A549 (cell line): ENCODE results near the gene TBC1D24.

Source experiments
- CBX2 ChIP-seq: fragments of 200-600 bp; sonication (generic); IDR thresholded peaks from 2 replicates; pipeline ENCODE4 v1.6.1; 2016; ENCODE audit warnings: low read depth, mild to moderate bottlenecking, borderline replicate concordance
- CBX8 ChIP-seq: fragments of 200-600 bp; sonication (generic); IDR thresholded peaks from 2 replicates; pipeline ENCODE4 v1.6.1; 2016
- GATA3 ChIP-seq: IDR thresholded peaks from 2 replicates; pipeline ENCODE4 v1.6.1; 2012; ENCODE audit warnings: borderline replicate concordance
- POLR2A ChIP-seq: IDR thresholded peaks from 2 replicates; pipeline ENCODE4 v1.6.1; 2012; ENCODE audit warnings: mild to moderate bottlenecking, low read length
- POLR2AphosphoS2 ChIP-seq: conservative IDR thresholded peaks from 2 replicates; pipeline ENCODE4 v1.6.1; 2012; ENCODE audit warnings: low read length, improper control_type of control experiment, inconsistent platforms
- RAD21 ChIP-seq, 2 experiments: fragments of >200 bp in 1 of 2; sonication (Bioruptor Twin) in 1 of 2; formaldehyde crosslinking in 1 of 2; IDR thresholded peaks in 1 of 2; conservative IDR thresholded peaks in 1 of 2; 2 replicates in 1 of 2; 3 replicates in 1 of 2; pipeline ENCODE4 v1.6.1; 2012 to 2018; ENCODE audit warnings: inconsistent platforms in 1 of 2
- TF ChIP-seq, protein P1 (sequence below): fragments of >200 bp; sonication (Bioruptor Twin); formaldehyde crosslinking; IDR thresholded peaks from 3 replicates; pipeline ENCODE4 v1.5.1; 2016
- TF ChIP-seq, protein P2 (sequence below): fragments of 250-450 bp; sonication (Bioruptor Pico); IDR thresholded peaks from 2 replicates; pipeline ENCODE4 v1.5.0; 2021; ENCODE audit warnings: mild to moderate bottlenecking, moderate library complexity, borderline replicate concordance

DNA sequence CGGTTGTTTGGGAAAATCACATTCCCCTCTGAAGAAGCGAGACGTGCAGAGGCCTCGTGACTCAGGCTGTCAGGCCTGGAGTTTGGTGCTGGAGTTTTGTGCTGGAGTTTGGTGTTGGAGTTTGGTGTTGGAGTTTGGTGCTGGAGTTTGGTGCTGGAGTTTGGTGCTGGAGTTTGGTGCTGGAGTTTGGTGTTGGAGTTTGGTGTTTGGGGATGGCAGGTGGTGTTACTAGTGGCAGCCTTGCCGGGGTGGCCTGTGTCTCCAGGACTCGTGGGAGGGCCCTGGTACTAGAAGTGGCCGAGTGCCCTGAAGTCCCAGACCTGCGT lies 12.6 kb downstream of the TBC1D24 start:
- TF ChIP-seq, protein P1, sequence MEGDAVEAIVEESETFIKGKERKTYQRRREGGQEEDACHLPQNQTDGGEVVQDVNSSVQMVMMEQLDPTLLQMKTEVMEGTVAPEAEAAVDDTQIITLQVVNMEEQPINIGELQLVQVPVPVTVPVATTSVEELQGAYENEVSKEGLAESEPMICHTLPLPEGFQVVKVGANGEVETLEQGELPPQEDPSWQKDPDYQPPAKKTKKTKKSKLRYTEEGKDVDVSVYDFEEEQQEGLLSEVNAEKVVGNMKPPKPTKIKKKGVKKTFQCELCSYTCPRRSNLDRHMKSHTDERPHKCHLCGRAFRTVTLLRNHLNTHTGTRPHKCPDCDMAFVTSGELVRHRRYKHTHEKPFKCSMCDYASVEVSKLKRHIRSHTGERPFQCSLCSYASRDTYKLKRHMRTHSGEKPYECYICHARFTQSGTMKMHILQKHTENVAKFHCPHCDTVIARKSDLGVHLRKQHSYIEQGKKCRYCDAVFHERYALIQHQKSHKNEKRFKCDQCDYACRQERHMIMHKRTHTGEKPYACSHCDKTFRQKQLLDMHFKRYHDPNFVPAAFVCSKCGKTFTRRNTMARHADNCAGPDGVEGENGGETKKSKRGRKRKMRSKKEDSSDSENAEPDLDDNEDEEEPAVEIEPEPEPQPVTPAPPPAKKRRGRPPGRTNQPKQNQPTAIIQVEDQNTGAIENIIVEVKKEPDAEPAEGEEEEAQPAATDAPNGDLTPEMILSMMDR = no peak
- TF ChIP-seq POLR2A (no peak), GATA3 (no peak), CBX8 (no peak), CBX2 (no peak), POLR2AphosphoS2 (no peak), RAD21 (conservative IDR thresholded peaks at IDR 0.05 in 1 of 2, IDR thresholded peaks at IDR 0.05 in 1 of 2) (no peak)
- TF ChIP-seq, protein P2, sequence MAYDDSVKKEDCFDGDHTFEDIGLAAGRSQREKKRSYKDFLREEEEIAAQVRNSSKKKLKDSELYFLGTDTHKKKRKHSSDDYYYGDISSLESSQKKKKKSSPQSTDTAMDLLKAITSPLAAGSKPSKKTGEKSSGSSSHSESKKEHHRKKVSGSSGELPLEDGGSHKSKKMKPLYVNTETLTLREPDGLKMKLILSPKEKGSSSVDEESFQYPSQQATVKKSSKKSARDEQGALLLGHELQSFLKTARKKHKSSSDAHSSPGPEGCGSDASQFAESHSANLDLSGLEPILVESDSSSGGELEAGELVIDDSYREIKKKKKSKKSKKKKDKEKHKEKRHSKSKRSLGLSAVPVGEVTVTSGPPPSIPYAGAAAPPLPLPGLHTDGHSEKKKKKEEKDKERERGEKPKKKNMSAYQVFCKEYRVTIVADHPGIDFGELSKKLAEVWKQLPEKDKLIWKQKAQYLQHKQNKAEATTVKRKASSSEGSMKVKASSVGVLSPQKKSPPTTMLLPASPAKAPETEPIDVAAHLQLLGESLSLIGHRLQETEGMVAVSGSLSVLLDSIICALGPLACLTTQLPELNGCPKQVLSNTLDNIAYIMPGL (CRISPR knock-in tag) = no peak
